ENCODE results near the gene KDM2A. TPM values are rescaled to one million over a fixed set of nuclear protein-coding genes. Genes with fewer than 3 reads are reported as not detected.

KDM2A gene
- total RNA-seq, 1 donor from 2014 or later = 97.5 TPM

DNA sequence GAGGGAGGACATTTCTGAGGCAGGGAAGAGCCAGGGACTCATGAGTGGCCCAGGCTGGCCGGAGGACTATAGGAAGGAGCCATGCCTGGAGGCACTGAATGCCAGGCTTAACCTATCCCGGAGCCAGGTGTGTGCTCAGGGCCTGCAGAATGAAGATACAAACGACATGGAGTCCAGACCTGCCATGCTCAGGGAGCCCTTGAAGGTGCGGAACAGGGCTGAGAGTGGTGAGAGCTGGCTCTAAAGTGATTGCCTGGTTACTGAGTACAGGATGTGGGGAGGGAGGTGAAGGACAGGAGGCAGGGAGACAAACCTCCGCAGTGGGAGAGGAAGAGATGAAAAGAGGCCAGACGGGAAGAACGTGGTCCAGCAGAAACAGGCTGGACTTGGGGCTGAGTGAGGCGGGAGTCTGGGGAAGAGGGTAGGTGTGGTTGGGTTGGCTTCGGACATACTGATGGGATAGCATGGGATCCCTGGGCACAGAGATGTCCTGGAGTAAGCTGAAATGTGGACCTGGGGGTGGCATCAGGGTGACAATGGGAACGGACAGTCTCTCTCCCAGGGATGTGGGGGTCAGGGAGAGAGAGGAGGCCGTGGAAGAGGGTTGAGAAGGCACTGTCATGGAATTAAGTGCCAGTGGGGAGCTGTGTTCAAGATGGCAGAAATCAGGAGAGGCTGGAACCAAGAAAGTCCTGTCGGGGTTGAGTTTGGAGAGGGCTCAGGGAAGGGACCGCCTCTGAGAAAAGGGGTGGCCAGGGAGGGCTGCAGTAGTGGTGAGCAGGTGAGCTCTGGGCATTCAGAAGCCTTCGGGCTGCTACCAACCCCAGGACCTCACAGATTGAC is 168.5 kb downstream of the KDM2A start:
- Mint-ChIP-seq H3K36me3 (peaks cover 2% of the 10 kb centered on the region), H3K27me3 (no peaks in the 10 kb centered on the region), H3K4me3 (peak overlapping the region; percentile 83), H3K27ac (peak overlapping the region; percentile 89), H3K4me1 (ENCODE audit: unreplicated experiment) (peaks cover 13% of the 10 kb centered on the region), H3K9me3 (no peaks in the 10 kb centered on the region)
- DNase-seq (ENCODE audit: extremely low spot score, unreplicated experiment) = no peak
- TF ChIP-seq, protein P1, sequence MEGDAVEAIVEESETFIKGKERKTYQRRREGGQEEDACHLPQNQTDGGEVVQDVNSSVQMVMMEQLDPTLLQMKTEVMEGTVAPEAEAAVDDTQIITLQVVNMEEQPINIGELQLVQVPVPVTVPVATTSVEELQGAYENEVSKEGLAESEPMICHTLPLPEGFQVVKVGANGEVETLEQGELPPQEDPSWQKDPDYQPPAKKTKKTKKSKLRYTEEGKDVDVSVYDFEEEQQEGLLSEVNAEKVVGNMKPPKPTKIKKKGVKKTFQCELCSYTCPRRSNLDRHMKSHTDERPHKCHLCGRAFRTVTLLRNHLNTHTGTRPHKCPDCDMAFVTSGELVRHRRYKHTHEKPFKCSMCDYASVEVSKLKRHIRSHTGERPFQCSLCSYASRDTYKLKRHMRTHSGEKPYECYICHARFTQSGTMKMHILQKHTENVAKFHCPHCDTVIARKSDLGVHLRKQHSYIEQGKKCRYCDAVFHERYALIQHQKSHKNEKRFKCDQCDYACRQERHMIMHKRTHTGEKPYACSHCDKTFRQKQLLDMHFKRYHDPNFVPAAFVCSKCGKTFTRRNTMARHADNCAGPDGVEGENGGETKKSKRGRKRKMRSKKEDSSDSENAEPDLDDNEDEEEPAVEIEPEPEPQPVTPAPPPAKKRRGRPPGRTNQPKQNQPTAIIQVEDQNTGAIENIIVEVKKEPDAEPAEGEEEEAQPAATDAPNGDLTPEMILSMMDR (conservative IDR thresholded peaks at IDR 0.05) = no peak

DNA sequence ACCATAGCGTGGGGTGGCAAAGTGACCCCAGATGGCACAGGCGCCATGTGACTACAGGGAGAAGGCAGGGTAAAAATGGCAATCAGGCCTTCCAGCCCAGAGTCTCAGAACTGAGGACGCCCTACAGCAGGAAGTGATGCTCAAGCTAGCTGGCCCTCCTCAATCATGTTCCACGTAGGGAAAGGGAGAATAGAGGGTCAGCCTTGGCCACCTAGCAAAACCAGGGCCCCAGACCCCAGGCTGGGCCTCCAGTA is 169.1 kb downstream of the KDM2A start:
- Mint-ChIP-seq H3K36me3 (peaks cover 7% of the 10 kb centered on the region), H3K4me1 (ENCODE audit: unreplicated experiment) (peaks cover 19% of the 10 kb centered on the region), H3K9me3 (no peaks in the 10 kb centered on the region), H3K4me3 (peak overlapping the region; percentile 83), H3K27me3 (no peaks in the 10 kb centered on the region), H3K27ac (peak overlapping the region; percentile 89)
- TF ChIP-seq, protein P1 (conservative IDR thresholded peaks at IDR 0.05) = no peak
- no peak for DNase-seq (ENCODE audit: extremely low spot score, unreplicated experiment)

DNA sequence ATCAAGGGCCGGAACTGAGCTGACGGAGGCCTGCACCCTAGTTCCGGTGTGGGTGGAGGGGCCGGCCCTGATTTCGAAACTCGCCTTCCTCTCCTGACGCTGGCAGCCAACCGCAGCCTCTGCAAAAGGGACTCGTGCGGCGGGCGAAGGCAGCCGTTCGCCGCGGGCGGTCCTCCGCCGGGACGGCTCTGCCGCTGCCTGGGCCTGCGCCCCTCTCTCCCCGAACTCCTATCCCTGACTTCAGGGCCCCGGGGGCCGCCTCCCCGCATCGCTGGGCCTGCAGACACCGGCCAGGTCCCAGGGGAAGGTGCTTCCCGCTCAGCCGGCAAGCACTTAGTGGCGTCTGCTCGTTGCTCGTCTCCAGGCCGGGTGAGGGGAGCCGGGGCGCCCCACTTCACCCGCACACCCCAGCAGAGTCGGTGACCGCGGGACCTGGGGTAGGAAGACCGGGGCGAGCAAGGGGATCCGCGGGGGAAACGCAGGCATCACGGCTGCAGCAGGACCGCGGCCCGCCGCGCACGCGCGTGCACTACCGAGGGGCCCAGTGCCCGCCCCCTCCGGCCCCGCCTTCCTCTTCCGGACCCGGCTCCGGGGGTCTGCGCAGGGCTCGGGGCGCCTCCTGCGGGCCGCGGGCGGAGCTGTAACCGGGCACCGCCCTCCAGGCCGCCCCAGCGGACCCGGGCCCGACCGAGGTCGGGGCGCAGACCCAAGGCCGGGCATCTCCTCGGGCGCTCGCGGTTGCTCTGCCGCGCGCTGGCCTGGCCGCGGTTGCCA is 169.6 kb downstream of the KDM2A start:
- peak; percentile 94 for DNase-seq (ENCODE audit: extremely low spot score, unreplicated experiment)
- Mint-ChIP-seq H3K27ac (peak overlapping the region; percentile 89), H3K27me3 (no peaks in the 10 kb centered on the region), H3K36me3 (peaks cover 10% of the 10 kb centered on the region), H3K4me3 (peak overlapping the region; percentile 83), H3K4me1 (ENCODE audit: unreplicated experiment) (peaks cover 19% of the 10 kb centered on the region), H3K9me3 (no peaks in the 10 kb centered on the region)
- TF ChIP-seq, protein P1 (conservative IDR thresholded peaks at IDR 0.05) = peak; percentile 62

DNA sequence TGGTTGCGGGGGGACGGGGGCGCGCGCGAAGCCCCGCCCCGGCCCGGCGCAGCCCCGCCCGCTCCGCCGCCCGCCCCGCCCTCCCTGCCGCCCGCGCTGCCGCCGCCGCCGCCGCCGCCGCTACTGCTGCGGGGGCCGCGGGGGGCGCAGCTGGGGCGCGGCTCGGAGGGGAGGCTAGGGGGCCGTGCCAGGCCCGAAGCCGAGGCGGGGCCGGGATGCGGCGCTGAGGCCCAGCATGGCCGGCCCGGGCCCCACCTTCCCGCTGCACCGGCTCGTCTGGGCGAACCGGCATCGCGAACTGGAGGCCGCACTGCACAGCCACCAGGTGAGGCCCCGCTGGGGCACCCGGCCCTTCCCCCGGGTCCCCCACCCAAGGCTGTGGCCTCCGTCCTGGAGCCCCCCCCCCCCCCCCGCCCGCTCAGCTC is 170.2 kb downstream of the KDM2A start, which contains the start of gene ANKRD13D:
TSS of gene ANKRD13D (plus strand) at position 78 of the 425 bp plus-strand sequence. CDS start at position 236, 158 bp downstream.
- no peak for DNase-seq (ENCODE audit: extremely low spot score, unreplicated experiment)
- H3K27me3 Mint-ChIP-seq = no peaks in the 10 kb centered on the region
- TF ChIP-seq, protein P1 (conservative IDR thresholded peaks at IDR 0.05) = no peak
- H3K4me1 Mint-ChIP-seq (ENCODE audit: unreplicated experiment) = peaks cover 19% of the 10 kb centered on the region
- H3K36me3 Mint-ChIP-seq = peaks cover 15% of the 10 kb centered on the region
- peak within 1 kb of the TSS; percentile 92 for H3K4me3 Mint-ChIP-seq
- H3K9me3 Mint-ChIP-seq = no peaks in the 10 kb centered on the region
- peak within 1 kb of the TSS; percentile 89 for H3K27ac Mint-ChIP-seq

DNA sequence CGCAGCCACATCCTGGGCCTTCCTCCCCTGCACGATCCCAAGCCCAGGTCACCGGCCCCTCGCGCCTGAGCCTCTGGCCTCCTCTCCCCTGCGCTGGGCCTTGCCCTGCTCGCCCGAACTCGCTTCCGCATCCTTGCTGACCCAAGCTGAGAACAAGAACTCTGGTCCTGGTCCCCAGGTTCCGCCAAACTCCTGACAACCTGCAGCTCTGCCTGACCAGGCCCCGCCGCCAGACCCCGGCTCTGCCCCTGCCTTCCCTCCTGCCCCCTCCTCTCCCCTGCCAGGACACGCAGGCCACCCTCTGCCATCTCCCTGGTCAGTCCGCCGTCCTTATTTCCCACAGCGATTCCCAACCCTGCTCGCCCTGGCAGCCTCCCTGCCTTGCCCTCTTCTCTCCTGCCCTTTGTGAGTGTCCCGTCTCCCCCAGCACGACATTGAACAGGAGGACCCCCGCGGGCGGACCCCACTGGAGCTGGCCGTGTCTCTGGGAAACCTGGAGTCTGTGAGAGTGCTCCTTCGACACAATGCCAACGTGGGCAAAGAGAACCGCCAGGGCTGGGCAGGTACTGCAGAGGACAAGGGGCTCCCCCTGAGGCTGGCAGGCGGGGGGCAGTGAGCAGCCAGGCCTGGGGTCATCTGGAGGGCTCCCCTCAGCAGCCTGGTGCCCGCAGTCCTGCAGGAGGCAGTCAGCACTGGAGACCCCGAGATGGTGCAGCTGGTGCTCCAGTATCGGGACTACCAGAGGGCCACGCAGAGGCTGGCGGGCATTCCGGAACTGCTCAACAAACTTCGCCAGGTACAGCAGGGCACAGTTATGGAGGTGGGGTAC is 170.8 kb downstream of the KDM2A start:
- Mint-ChIP-seq H3K9me3 (no peaks in the 10 kb centered on the region), H3K27me3 (no peaks in the 10 kb centered on the region), H3K27ac (peak overlapping the region; percentile 81), H3K36me3 (peaks cover 15% of the 10 kb centered on the region), H3K4me1 (ENCODE audit: unreplicated experiment) (peaks cover 19% of the 10 kb centered on the region), H3K4me3 (peak overlapping the region; percentile 92)
- TF ChIP-seq, protein P1 (conservative IDR thresholded peaks at IDR 0.05) = no peak
- no peak for DNase-seq (ENCODE audit: extremely low spot score, unreplicated experiment)
